HCT116 (cell line): ENCODE results near the gene LIMS2. TPM values are rescaled to one million over a fixed set of nuclear protein-coding genes. Genes with fewer than 3 reads are reported as not detected.

Experiments used
- ATAC-seq: fragments of 200-7000 bp; cut with Tn5 transposase; 2 replicates; pipeline ENCODE4 v1.9.1; 2020; ENCODE audit warnings: mild to moderate bottlenecking, moderate library complexity
- BruUV-seq: library from RNA; stranded (reverse); fragments of 400-500 nt; replicated peaks from 2 replicates; lab custom pipeline; 2021; lab: Mats Ljungman, UMichigan
- CTCF ChIA-PET: fragments of 300-600 bp; sonication (Branson Sonifier 250); formaldehyde crosslinking; loops from one replicate; lab custom pipeline; 2021; ENCODE audit warnings: antibody characterized with exemption; lab: Charles Lee
- POLR2A ChIA-PET: fragments of 300-600, 350-600 bp; sonication (Branson Sonifier 250); formaldehyde crosslinking; loops from one replicate; lab custom pipeline; 2021; ENCODE audit warnings: antibody characterized with exemption; lab: Charles Lee
- RAD21 ChIA-PET, 2 experiments: fragments of 300-600 bp; sonication (Branson Sonifier 250); formaldehyde crosslinking; loops; one replicate each; lab custom pipeline; 2023; ENCODE audit warnings: low total read pairs in 2 of 2; ENCODE audit not compliant: uncharacterized antibody in 2 of 2, unreplicated experiment in 2 of 2, low non-redundant PET in 1 of 2; lab: Charles Lee
- DNase-seq: peaks from one replicate; pipeline ENCODE4 v3.0.0-alpha.2; 2010; ENCODE audit warnings: low read depth, low spot score
- H2AFZ ChIP-seq: fragments of 200-600 bp; shearing (Covaris generic), sonication (generic); 2 replicates; pipeline ENCODE4 v1.6.1; 2017; ENCODE audit warnings: low read depth, mixed run types, mixed read lengths, antibody characterized with exemption, low read length; ENCODE audit not compliant: poor library complexity, severe bottlenecking
- H3K27ac ChIP-seq: 2 replicates; pipeline ENCODE4 v1.5.1; 2012; ENCODE audit warnings: low read depth, low read length
- H3K27me3 ChIP-seq: fragments of 200-600 bp; sonication (generic); 2 replicates; pipeline ENCODE4 v1.6.1; 2016; ENCODE audit warnings: mixed run types, low read length, mixed read lengths; ENCODE audit not compliant: insufficient read depth
- H3K36me3 ChIP-seq, 2 experiments: fragments of 200-500 bp in 1 of 2; fragments of 200-600 bp in 1 of 2; sonication (Bioruptor generic) in 1 of 2; sonication (generic) in 1 of 2; 2 replicates each; pipeline versions ENCODE4 v1.5.1 to v1.6.1; 2014 to 2016; ENCODE audit warnings: low read length in 2 of 2, inconsistent platforms in 1 of 2, mixed read lengths in 1 of 2, mixed run types in 1 of 2; ENCODE audit not compliant: insufficient read depth in 2 of 2, control insufficient read depth in 1 of 2
- H3K4me1 ChIP-seq, 2 experiments: fragments of 200-600 bp in 1 of 2; sonication (generic) in 1 of 2; 2 replicates each; pipeline versions ENCODE4 v1.5.1 to v1.6.1; 2012 to 2017; ENCODE audit warnings: low read length in 2 of 2, inconsistent platforms in 1 of 2, mild to moderate bottlenecking in 1 of 2, mixed read lengths in 1 of 2, mixed run types in 1 of 2, moderate library complexity in 1 of 2; ENCODE audit not compliant: insufficient read depth in 2 of 2, control insufficient read depth in 1 of 2
- H3K4me2 ChIP-seq: fragments of 200-600 bp; sonication (generic); 2 replicates; pipeline ENCODE4 v1.6.1; 2017; ENCODE audit warnings: mixed run types, low read length, mixed read lengths
- H3K4me3 ChIP-seq, 2 experiments: fragments of 200-600 bp in 1 of 2; sonication (generic) in 1 of 2; replicated peaks in 1 of 2; 2 replicates each; pipeline ENCODE4 v1.5.1; 2011 to 2016; ENCODE audit warnings: low read length in 2 of 2, control low read depth in 1 of 2, low read depth in 1 of 2, mild to moderate bottlenecking in 1 of 2, mixed read lengths in 1 of 2, mixed run types in 1 of 2
- H3K79me2 ChIP-seq: fragments of 200-600 bp; sonication (generic); 2 replicates; pipeline ENCODE4 v1.6.1; 2017; ENCODE audit warnings: mild to moderate bottlenecking, mixed run types, low read length, moderate library complexity, mixed read lengths; ENCODE audit not compliant: insufficient read depth
- H3K9ac ChIP-seq: fragments of 200-600 bp; sonication (generic); 2 replicates; pipeline ENCODE4 v1.6.1; 2016; ENCODE audit warnings: low read length, mixed read lengths
- H3K9me2 ChIP-seq: fragments of 200-600 bp; sonication (generic), shearing (Covaris generic); 2 replicates; pipeline ENCODE4 v1.6.1; 2017; ENCODE audit warnings: mixed run types, mild to moderate bottlenecking, moderate library complexity; ENCODE audit not compliant: insufficient read depth
- H3K9me3 ChIP-seq, 2 experiments: fragments of 200-500 bp in 1 of 2; fragments of 200-600 bp in 1 of 2; sonication (Bioruptor generic) in 1 of 2; sonication (generic) in 1 of 2; 2 replicates each; pipeline ENCODE4 v1.6.1; 2014 to 2017; ENCODE audit warnings: low read length in 2 of 2, mixed read lengths in 2 of 2, inconsistent platforms in 1 of 2, low read depth in 1 of 2, mild to moderate bottlenecking in 1 of 2, mixed run types in 1 of 2, moderate library complexity in 1 of 2; ENCODE audit not compliant: control insufficient read depth in 1 of 2, insufficient read depth in 1 of 2
- H4K20me1 ChIP-seq: fragments of 200-600 bp; sonication (generic), shearing (Covaris generic); 2 replicates; pipeline ENCODE4 v1.6.1; 2017; ENCODE audit warnings: mixed run types, mild to moderate bottlenecking, moderate library complexity; ENCODE audit not compliant: insufficient read depth
- ATF3 ChIP-seq: IDR thresholded peaks from 2 replicates; pipeline ENCODE4 v1.6.1; 2012
- CTCF ChIP-seq, 3 experiments: fragments of 200-600 bp in 1 of 3; sonication (generic) in 1 of 3; IDR thresholded peaks in 2 of 3; conservative IDR thresholded peaks in 1 of 3; 2 replicates each; pipeline ENCODE4 v1.5.1; 2012 to 2017; ENCODE audit warnings: low read depth in 2 of 3, low read length in 2 of 3, antibody characterized with exemption in 1 of 3, borderline replicate concordance in 1 of 3, control low read depth in 1 of 3, mild to moderate bottlenecking in 1 of 3, mixed read lengths in 1 of 3, mixed run types in 1 of 3, moderate library complexity in 1 of 3; ENCODE audit not compliant: insufficient read depth in 1 of 3
- EGR1 ChIP-seq: IDR thresholded peaks from 2 replicates; pipeline ENCODE4 v1.6.1; 2012; ENCODE audit warnings: low read depth
- FOSL1 ChIP-seq: IDR thresholded peaks from 2 replicates; pipeline ENCODE4 v1.6.1; 2012; ENCODE audit warnings: low read depth
- JUND ChIP-seq: IDR thresholded peaks from 2 replicates; pipeline ENCODE4 v1.6.1; 2012
- MAX ChIP-seq: IDR thresholded peaks from 2 replicates; pipeline ENCODE4 v1.6.1; 2012
- RAD21 ChIP-seq: IDR thresholded peaks from 2 replicates; pipeline ENCODE4 v1.6.1; 2012; ENCODE audit warnings: low read depth, mild to moderate bottlenecking
- TCF7L2 ChIP-seq: IDR thresholded peaks from 2 replicates; pipeline ENCODE4 v1.7.0; 2011; ENCODE audit warnings: borderline replicate concordance, inconsistent platforms; ENCODE audit not compliant: insufficient read depth, insufficient read length; ENCODE audit errors: extremely low read depth
- intact Hi-C: fragments of 100-400 bp; cut with micrococcal nuclease; formaldehyde crosslinking; loops from 2 replicates; pipeline ENCODE4 v1.10.0; 2022
- total RNA-seq: library from RNA; stranded (reverse); gene quantifications from one replicate; pipeline ENCODE4 v1.2.1, GENCODE V29; 2021; ENCODE audit not compliant: unreplicated experiment

Gene LIMS2
- total RNA-seq, 1 experiment from 2014 or later, result 3.7 TPM

GRCh38 chr2:127695491-127696472, 20.5 kb upstream of the LIMS2 start:
- POLR2A ChIA-PET, result no interaction called here
- H3K36me3 ChIP-seq, result no peaks in the 10 kb centered on the region
- no peaks in the 10 kb centered on the region for H3K27me3 ChIP-seq
- CTCF ChIA-PET, result interaction anchor here (0.7 to 2.2 kb wide), 4 partner anchors 19 to 499 kb away, joined by 3 to 10 read pairs (median 4); partner anchors contain the start of gene IWS1
- H3K4me3 ChIP-seq, result no peak overlapping the region
- RAD21 ChIA-PET, result interaction anchor here (1.1 to 1.2 kb wide), 2 partner anchors 105 kb away, joined by 3 read pairs; no protein-coding TSS in a partner anchor
- H3K79me2 ChIP-seq, result no peaks in the 10 kb centered on the region
- no peak overlapping the region for H3K27ac ChIP-seq
- H3K9me3 ChIP-seq, result no peaks in the 10 kb centered on the region; a peak in 1 of 4 replicates
- DNase-seq, result peak; percentile 27
- H3K4me1 ChIP-seq, result peaks cover 5 to 46% of the 10 kb centered on the region in 2 experiments
- BruUV-seq, result no TSS peak
- peak; percentile 63 for ATAC-seq
- intact Hi-C loops, result no loop called here
- peak overlapping the region; percentile 36 for H3K4me2 ChIP-seq
- H3K9me2 ChIP-seq, result no peaks in the 10 kb centered on the region
- no peak overlapping the region for H3K9ac ChIP-seq
- TF ChIP-seq RAD21 (peak; percentile 64), CTCF (IDR thresholded peaks at IDR 0.05 in 2 of 3, conservative IDR thresholded peaks at IDR 0.05 in 1 of 3; ENCODE audit: borderline replicate concordance in 1 of 3, insufficient read depth in 1 of 3, low read depth in 2 of 3, low read length in 2 of 3) (peak; percentile 46 to 94 (median 59)), TCF7L2 (no peak), ATF3 (no peak), JUND (peak; percentile 44; the same call in 1 of the 2 replicates), EGR1 (no peak), MAX (peak; percentile 58; the same call in 1 of the 2 replicates), FOSL1 (peak; percentile 74)
- no peaks in the 10 kb centered on the region for H4K20me1 ChIP-seq
- H2AFZ ChIP-seq, result no peak overlapping the region
